GM12878 (cell line): Measurements from ENCODE around the gene ZNF684. TPM values are rescaled to one million over a fixed set of nuclear protein-coding genes. Genes with fewer than 3 reads are reported as not detected.
"Not testable (repeated sequence)": the region's sequence is repeated elsewhere in the genome, so short reads cannot be mapped to it uniquely, and the experiment has no call there.

Experiments used
- ATAC-seq: fragments of 200-7000 bp; cut with Tn5 transposase; 3 replicates; pipeline ENCODE4 v1.9.1; 2020; ENCODE audit warnings: mild to moderate bottlenecking, moderate library complexity
- BruUV-seq: library from RNA; stranded (reverse); fragments of 400-500 nt; replicated peaks from 2 replicates; lab custom pipeline; 2021; lab: Mats Ljungman, UMichigan
- CTCF ChIA-PET: fragments of 300-600 bp; sonication (Branson Sonifier 250); formaldehyde crosslinking; extraction: SDS; loops from one replicate; lab custom pipeline; 2021; ENCODE audit warnings: inconsistent platforms; lab: Yijun Ruan, JAX
- POLR2A ChIA-PET: fragments of 350-600 bp; formaldehyde crosslinking; extraction: SDS; loops from one replicate; lab custom pipeline; 2021; ENCODE audit warnings: inconsistent platforms; lab: Charles Lee
- RAD21 ChIA-PET: fragments of 300-600 bp; sonication (Branson Sonifier 250); formaldehyde crosslinking; loops from one replicate; lab custom pipeline; 2023; ENCODE audit warnings: antibody characterized with exemption; ENCODE audit not compliant: unreplicated experiment; lab: Charles Lee
- SMC1A ChIA-PET: fragments of 300-600 bp; sonication (Branson Sonifier 250); formaldehyde crosslinking; loops from one replicate; lab custom pipeline; 2023; ENCODE audit not compliant: unreplicated experiment, uncharacterized antibody; lab: Charles Lee
- DNase-seq: peaks from one replicate; pipeline ENCODE4 v3.0.0-alpha.2; 2011; ENCODE audit warnings: low read depth, low spot score
- FAIRE-seq: peaks from 3 replicates; lab custom pipeline; 2011; peaks lifted over from hg19 to GRCh38; lab: Jason Lieb, UNC
- H2AFZ ChIP-seq: 2 replicates; pipeline ENCODE4 v1.6.0; 2011; ENCODE audit warnings: low read depth, low read length, control low read depth; ENCODE audit not compliant: control insufficient read depth
- H3K27ac ChIP-seq: 2 replicates; pipeline ENCODE4 v1.5.1; 2011; ENCODE audit warnings: control low read depth; ENCODE audit not compliant: control insufficient read depth, insufficient read depth
- H3K27me3 ChIP-seq, 2 experiments: replicated peaks in 1 of 2; 2 replicates each; pipeline versions ENCODE4 v1.6.0 to v1.6.1; 2011; ENCODE audit warnings: low read length in 1 of 2; ENCODE audit not compliant: control insufficient read depth in 2 of 2, insufficient read depth in 2 of 2
- H3K36me3 ChIP-seq, 2 experiments: 2 replicates each; pipeline ENCODE4 v1.5.1; 2011; ENCODE audit warnings: low read length in 1 of 2; ENCODE audit not compliant: control insufficient read depth in 2 of 2, insufficient read depth in 2 of 2
- H3K4me1 ChIP-seq: 2 replicates; pipeline ENCODE4 v1.6.1; 2011; ENCODE audit warnings: mild to moderate bottlenecking, low read length, moderate library complexity, mixed read lengths; ENCODE audit not compliant: control insufficient read depth, insufficient read depth
- H3K4me2 ChIP-seq: 2 replicates; pipeline ENCODE4 v1.6.0; 2011; ENCODE audit warnings: control low read depth; ENCODE audit not compliant: control insufficient read depth, insufficient read depth
- H3K4me3 ChIP-seq: fragments of 200-600 bp; sonication (generic); 2 replicates; pipeline ENCODE4 v1.5.1; 2016
- H3K79me2 ChIP-seq: 2 replicates; pipeline ENCODE4 v1.6.0; 2011; ENCODE audit warnings: low read length; ENCODE audit not compliant: control insufficient read depth, insufficient read depth
- H3K9ac ChIP-seq: 2 replicates; pipeline ENCODE4 v1.8.0; 2011; ENCODE audit warnings: low read length, control low read depth, mixed read lengths; ENCODE audit not compliant: control insufficient read depth, insufficient read depth
- H3K9me3 ChIP-seq: replicated peaks from 3 replicates; pipeline ENCODE4 v1.5.1; 2011; ENCODE audit warnings: mild to moderate bottlenecking, low read length; ENCODE audit not compliant: control insufficient read depth, insufficient read depth
- H4K20me1 ChIP-seq: 2 replicates; pipeline ENCODE4 v1.6.0; 2011; ENCODE audit not compliant: control insufficient read depth, insufficient read depth
- CBX3 ChIP-seq: fragments of 200-600 bp; sonication (generic); IDR thresholded peaks from 2 replicates; pipeline ENCODE4 v1.6.1; 2016; ENCODE audit warnings: low read depth, borderline replicate concordance
- CUX1 ChIP-seq: IDR thresholded peaks from 2 replicates; pipeline ENCODE4 v1.6.1; 2012; ENCODE audit warnings: improper control_type of control experiment, low read depth, low read length; ENCODE audit not compliant: insufficient replicate concordance
- NKRF ChIP-seq: fragments of 450-650 bp; conservative IDR thresholded peaks from 2 replicates; pipeline ENCODE4 v1.6.1; 2017; ENCODE audit warnings: mild to moderate bottlenecking, moderate library complexity
- PAX8 ChIP-seq: fragments of 450-650 bp; IDR thresholded peaks from 2 replicates; pipeline ENCODE4 v1.6.1; 2017; ENCODE audit warnings: mild to moderate bottlenecking, moderate library complexity
- RELB ChIP-seq: fragments of 450-650 bp; IDR thresholded peaks from 2 replicates; pipeline ENCODE4 v1.6.1; 2017; ENCODE audit warnings: low read depth, mild to moderate bottlenecking, moderate library complexity
- TCF12 ChIP-seq: IDR thresholded peaks from 2 replicates; pipeline ENCODE4 v1.6.1; 2011; ENCODE audit warnings: low read depth, mild to moderate bottlenecking, low read length
- WGBS: methylation state at CpG from one replicate; pipeline ENCODE4 v1.1.6; 2016; ENCODE audit warnings: low lambda C conversion rate; ENCODE audit not compliant: insufficient replicate concordance, insufficient coverage; ENCODE audit errors: missing lambda C conversion rate; 5-methylcytosine and 5-hydroxymethylcytosine counted together
- in situ Hi-C: fragments of 300-500 bp; cut with MboI; formaldehyde crosslinking; loops from 9 replicates; pipeline ENCODE4 v1.14.3; 2018; ENCODE audit warnings: mixed read lengths
- intact Hi-C: fragments of 100-400 bp; cut with micrococcal nuclease; formaldehyde crosslinking; loops from one replicate; pipeline ENCODE4 v1.14.2; 2022; ENCODE audit not compliant: unreplicated experiment
- polyA plus RNA-seq, 11 experiments: library from polyadenylated mRNA; depleted of rRNA in 4 of 11; unstranded in 6 of 11; stranded (reverse) in 5 of 11; fragments of >200 nt; fragmentation: Nextera tagmentation in 4 of 11; fragmentation: Illumina TruSeq in 1 of 11; extraction: Ambion mirVana in 4 of 11; extraction: Trizol in 1 of 11; gene quantifications; 1 replicate in 1 of 11; 2 replicates in 10 of 11; pipeline versions ENCODE4 v1.2.1 to v1.2.3, GENCODE V29; 2011 to 2016; ENCODE audit warnings: inconsistent platforms in 2 of 11, missing spikeins in 2 of 11, low read depth in 1 of 11
- total RNA-seq, 4 experiments: library from RNA; depleted of rRNA in 3 of 4; stranded (reverse); fragments of >200 nt in 3 of 4; fragmentation: Illumina TruSeq in 1 of 4; extraction: Trizol in 1 of 4; gene quantifications; 2 replicates each; pipeline versions ENCODE4 v1.2.1 to v1.2.3, GENCODE V29; 2013 to 2021

ZNF684 gene
- total and polyA plus RNA-seq, 10 of the 15 experiments (the other 5 are each of a cell fraction or from before 2014, with no cell fraction given): 3.8 to 6.8 (median 6.0) TPM

GRCh38 chr1:40556121-40556520 lies 24.7 kb downstream of the ZNF684 start (continued):
- TF ChIP-seq RELB: no peak

GRCh38 chr1:40558241-40558640 lies 26.8 kb downstream of the ZNF684 start:
- SMC1A ChIA-PET: interaction anchor here (1.4 kb wide), 1 partner anchor 26 kb away, joined by 3 read pairs; no protein-coding TSS in a partner anchor
- FAIRE-seq, H3K79me2 ChIP-seq, H4K20me1 ChIP-seq, H3K27me3 ChIP-seq, DNase-seq, ATAC-seq, BruUV-seq, intact Hi-C loops, H3K27ac ChIP-seq, POLR2A ChIA-PET, H3K4me1 ChIP-seq, H3K4me3 ChIP-seq, H2AFZ ChIP-seq, H3K36me3 ChIP-seq, H3K9me3 ChIP-seq, H3K9ac ChIP-seq, in situ Hi-C loops, RAD21 ChIA-PET, H3K4me2 ChIP-seq: not testable (repeated sequence)
- WGBS: 31% methylated on average over 1 of the region's 1 CpG
- CTCF ChIA-PET: interaction anchor here (1.3 to 1.9 kb wide), 4 partner anchors 25 to 414 kb away, joined by 3 to 11 read pairs (median 3); no protein-coding TSS in a partner anchor

- Histone ChIP-seq H3K36me3 (no peaks in the 10 kb centered on the region), H3K9me3 (no peaks in the 10 kb centered on the region; the same call in 2 of the 3 replicates), H3K4me2 (no peak overlapping the region), H3K27ac (no peak overlapping the region), H3K4me3 (no peak overlapping the region), H3K27me3 (no peaks in the 10 kb centered on the region), H3K4me1 (no peaks in the 10 kb centered on the region), H2AFZ (no peak overlapping the region), H3K9ac (no peak overlapping the region), H4K20me1 (no peaks in the 10 kb centered on the region), H3K79me2 (no peaks in the 10 kb centered on the region)
- SMC1A ChIA-PET: no interaction called here
- in situ Hi-C loops (no loop called here), intact Hi-C loops (no loop called here)
- 25% methylated on average over 2 of the region's 2 CpGs for WGBS
- FAIRE-seq (no peak), ATAC-seq (no peak), DNase-seq (no peak)
- CTCF ChIA-PET: no interaction called here
- RAD21 ChIA-PET: no interaction called here
- POLR2A ChIA-PET: no interaction called here
- BruUV-seq: no TSS peak
- TF ChIP-seq CUX1 (no peak), CBX3 (no peak), TCF12 (no peak), PAX8 (no peak), NKRF (no peak)
Observed at GRCh38 chr1:40562185-40562584, 30.7 kb downstream of the ZNF684 start.
